ENCODE results near the gene DTNA. TPM values are rescaled to one million over a fixed set of nuclear protein-coding genes. Genes with fewer than 3 reads are reported as not detected.
"Not testable (repeated sequence)": the region's sequence is repeated elsewhere in the genome, so short reads cannot be mapped to it uniquely, and the experiment has no call there.

The DTNA gene
- total and polyA plus RNA-seq, 5 donors from 2014 or later = not detected

GRCh38 chr18:34707670-34708069 lies 2.4 kb upstream of the DTNA start:
- Mint-ChIP-seq H3K27ac (no peak overlapping the region), H3K36me3 (no peaks in the 10 kb centered on the region), H3K4me3 (no peak overlapping the region), H3K27me3 (no peaks in the 10 kb centered on the region), H3K9me3 (peaks cover 0 to 1% (median 0%) of the 10 kb centered on the region in 7 donors), H3K4me1 (no peaks in the 10 kb centered on the region)
- H3K27ac ChIP-seq (ENCODE audit: insufficient read depth, low read length, poor library complexity, severe bottlenecking) = no peak overlapping the region
- ATAC-seq (ENCODE audit: low read depth in 2 of 2) (no peak), DNase-seq (no peak)
- no peaks in the 10 kb centered on the region for H3K4me1 ChIP-seq (ENCODE audit: control insufficient read depth, insufficient read depth, low read length, poor library complexity, severe bottlenecking)
- no peaks in the 10 kb centered on the region for H3K27me3 ChIP-seq (ENCODE audit: control insufficient read depth, insufficient read depth, low read length)
- H3K4me3 ChIP-seq (ENCODE audit: low read depth, low read length) = no peak overlapping the region
- no peaks in the 10 kb centered on the region for H3K36me3 ChIP-seq (ENCODE audit: control insufficient read depth, insufficient read depth, low read length)
- no peaks in the 10 kb centered on the region for H3K9me3 ChIP-seq (ENCODE audit: control insufficient read depth in 2 of 2, low read length in 2 of 2)

- Histone ChIP-seq H3K4me3 (ENCODE audit: low read depth, low read length) (no peak overlapping the region), H3K9me3 (ENCODE audit: control insufficient read depth in 2 of 2, low read length in 2 of 2) (no peaks in the 10 kb centered on the region), H3K4me1 (ENCODE audit: control insufficient read depth, insufficient read depth, low read length, poor library complexity, severe bottlenecking) (no peaks in the 10 kb centered on the region), H3K36me3 (ENCODE audit: control insufficient read depth, insufficient read depth, low read length) (no peaks in the 10 kb centered on the region), H3K27ac (ENCODE audit: insufficient read depth, low read length, poor library complexity, severe bottlenecking) (no peak overlapping the region), H3K27me3 (ENCODE audit: control insufficient read depth, insufficient read depth, low read length) (no peaks in the 10 kb centered on the region)
- H3K4me1 Mint-ChIP-seq = no peaks in the 10 kb centered on the region
- no peak overlapping the region for H3K4me3 Mint-ChIP-seq
- peaks cover 0 to 3% (median 0%) of the 10 kb centered on the region in 7 donors for H3K9me3 Mint-ChIP-seq
- no peaks in the 10 kb centered on the region for H3K36me3 Mint-ChIP-seq
- no peak for DNase-seq
- H3K27ac Mint-ChIP-seq = no peak overlapping the region
- H3K27me3 Mint-ChIP-seq = no peaks in the 10 kb centered on the region
- ATAC-seq (ENCODE audit: low read depth in 2 of 2) = no peak
Observed at GRCh38 chr18:34709104-34709503, 994 bp upstream of the DTNA start.

- H3K4me1 ChIP-seq (ENCODE audit: control insufficient read depth, insufficient read depth, low read length, poor library complexity, severe bottlenecking) = no peaks in the 10 kb centered on the region
- no peak for DNase-seq
- H3K27me3 ChIP-seq (ENCODE audit: control insufficient read depth, insufficient read depth, low read length) = no peaks in the 10 kb centered on the region
- H3K9me3 Mint-ChIP-seq = peaks cover 0 to 3% (median 0%) of the 10 kb centered on the region in 7 donors
- H3K36me3 Mint-ChIP-seq = no peaks in the 10 kb centered on the region
- no peak for ATAC-seq (ENCODE audit: low read depth in 2 of 2)
- no peak overlapping the region for H3K27ac Mint-ChIP-seq
- H3K9me3 ChIP-seq (ENCODE audit: control insufficient read depth in 2 of 2, low read length in 2 of 2) = no peaks in the 10 kb centered on the region
- H3K4me1 Mint-ChIP-seq = no peaks in the 10 kb centered on the region
- H3K36me3 ChIP-seq (ENCODE audit: control insufficient read depth, insufficient read depth, low read length) = no peaks in the 10 kb centered on the region
- H3K4me3 Mint-ChIP-seq = no peak overlapping the region
- H3K4me3 ChIP-seq (ENCODE audit: low read depth, low read length) = no peak overlapping the region
- H3K27me3 Mint-ChIP-seq = no peaks in the 10 kb centered on the region
- no peak overlapping the region for H3K27ac ChIP-seq (ENCODE audit: insufficient read depth, low read length, poor library complexity, severe bottlenecking)
Observed at GRCh38 chr18:34710458-34710914, 388 bp downstream of the DTNA start.

- Histone ChIP-seq H3K36me3 (ENCODE audit: control insufficient read depth, insufficient read depth, low read length) (no peaks in the 10 kb centered on the region), H3K4me1 (ENCODE audit: control insufficient read depth, insufficient read depth, low read length, poor library complexity, severe bottlenecking) (no peaks in the 10 kb centered on the region), H3K27me3 (ENCODE audit: control insufficient read depth, insufficient read depth, low read length) (no peaks in the 10 kb centered on the region), H3K9me3 (ENCODE audit: control insufficient read depth in 2 of 2, low read length in 2 of 2) (no peaks in the 10 kb centered on the region), H3K4me3 (ENCODE audit: low read depth, low read length) (no peak overlapping the region), H3K27ac (ENCODE audit: insufficient read depth, low read length, poor library complexity, severe bottlenecking) (no peak overlapping the region)
- no peak overlapping the region for H3K4me3 Mint-ChIP-seq
- H3K9me3 Mint-ChIP-seq = peaks cover 0 to 3% (median 0%) of the 10 kb centered on the region in 7 donors
- ATAC-seq (ENCODE audit: low read depth in 2 of 2) (no peak), DNase-seq (no peak)
- no peaks in the 10 kb centered on the region for H3K36me3 Mint-ChIP-seq
- no peaks in the 10 kb centered on the region for H3K27me3 Mint-ChIP-seq
- H3K4me1 Mint-ChIP-seq = no peaks in the 10 kb centered on the region
- H3K27ac Mint-ChIP-seq = no peak overlapping the region
Observed at GRCh38 chr18:34710934-34711333, 836 bp downstream of the DTNA start.

GRCh38 chr18:34716111-34716510 lies 6.0 kb downstream of the DTNA start:
- not testable (repeated sequence) for H3K9me3 Mint-ChIP-seq; DNase-seq; H3K4me3 Mint-ChIP-seq; H3K4me1 ChIP-seq (ENCODE audit: control insufficient read depth, insufficient read depth, low read length, poor library complexity, severe bottlenecking); H3K9me3 ChIP-seq (ENCODE audit: control insufficient read depth in 2 of 2, low read length in 2 of 2); ATAC-seq (ENCODE audit: low read depth in 2 of 2); H3K27ac ChIP-seq (ENCODE audit: insufficient read depth, low read length, poor library complexity, severe bottlenecking); H3K27me3 ChIP-seq (ENCODE audit: control insufficient read depth, insufficient read depth, low read length); H3K36me3 ChIP-seq (ENCODE audit: control insufficient read depth, insufficient read depth, low read length); H3K36me3 Mint-ChIP-seq; H3K4me1 Mint-ChIP-seq; H3K4me3 ChIP-seq (ENCODE audit: low read depth, low read length); H3K27ac Mint-ChIP-seq; H3K27me3 Mint-ChIP-seq

GRCh38 chr18:34718610-34719009 lies 8.5 kb downstream of the DTNA start:
- Histone ChIP-seq H3K4me3 (ENCODE audit: low read depth, low read length) (no peak overlapping the region), H3K9me3 (ENCODE audit: control insufficient read depth in 2 of 2, low read length in 2 of 2) (no peaks in the 10 kb centered on the region), H3K27me3 (ENCODE audit: control insufficient read depth, insufficient read depth, low read length) (no peaks in the 10 kb centered on the region), H3K4me1 (ENCODE audit: control insufficient read depth, insufficient read depth, low read length, poor library complexity, severe bottlenecking) (no peaks in the 10 kb centered on the region), H3K36me3 (ENCODE audit: control insufficient read depth, insufficient read depth, low read length) (no peaks in the 10 kb centered on the region), H3K27ac (ENCODE audit: insufficient read depth, low read length, poor library complexity, severe bottlenecking) (no peak overlapping the region)
- no peaks in the 10 kb centered on the region for H3K4me1 Mint-ChIP-seq
- H3K27me3 Mint-ChIP-seq = no peaks in the 10 kb centered on the region
- H3K4me3 Mint-ChIP-seq = no peak overlapping the region
- no peaks in the 10 kb centered on the region for H3K36me3 Mint-ChIP-seq
- ATAC-seq (ENCODE audit: low read depth in 2 of 2) (no peak), DNase-seq (no peak)
- no peak overlapping the region for H3K27ac Mint-ChIP-seq
- peaks cover 0 to 2% (median 0%) of the 10 kb centered on the region in 7 donors for H3K9me3 Mint-ChIP-seq

- no peak overlapping the region for H3K27ac ChIP-seq (ENCODE audit: insufficient read depth, low read length, poor library complexity, severe bottlenecking)
- no peak overlapping the region for H3K4me3 Mint-ChIP-seq
- H3K27me3 Mint-ChIP-seq = no peaks in the 10 kb centered on the region
- no peak overlapping the region for H3K27ac Mint-ChIP-seq
- no peaks in the 10 kb centered on the region for H3K27me3 ChIP-seq (ENCODE audit: control insufficient read depth, insufficient read depth, low read length)
- no peak for DNase-seq
- no peaks in the 10 kb centered on the region for H3K4me1 ChIP-seq (ENCODE audit: control insufficient read depth, insufficient read depth, low read length, poor library complexity, severe bottlenecking)
- no peaks in the 10 kb centered on the region for H3K36me3 ChIP-seq (ENCODE audit: control insufficient read depth, insufficient read depth, low read length)
- no peak overlapping the region for H3K4me3 ChIP-seq (ENCODE audit: low read depth, low read length)
- no peaks in the 10 kb centered on the region for H3K4me1 Mint-ChIP-seq
- H3K36me3 Mint-ChIP-seq = no peaks in the 10 kb centered on the region
- no peaks in the 10 kb centered on the region for H3K9me3 ChIP-seq (ENCODE audit: control insufficient read depth in 2 of 2, low read length in 2 of 2)
- H3K9me3 Mint-ChIP-seq = peaks cover 0 to 7% (median 0%) of the 10 kb centered on the region in 7 donors
- ATAC-seq (ENCODE audit: low read depth in 2 of 2) = no peak
Observed at GRCh38 chr18:34720220-34720619, 10.1 kb downstream of the DTNA start.

GRCh38 chr18:34723143-34723542 lies 13.0 kb downstream of the DTNA start:
- no peaks in the 10 kb centered on the region for H3K36me3 Mint-ChIP-seq
- H3K4me3 Mint-ChIP-seq = no peak overlapping the region
- no peaks in the 10 kb centered on the region for H3K4me1 Mint-ChIP-seq
- H3K27me3 Mint-ChIP-seq = no peaks in the 10 kb centered on the region
- no peaks in the 10 kb centered on the region for H3K27me3 ChIP-seq (ENCODE audit: control insufficient read depth, insufficient read depth, low read length)
- no peaks in the 10 kb centered on the region for H3K9me3 ChIP-seq (ENCODE audit: control insufficient read depth in 2 of 2, low read length in 2 of 2)
- H3K36me3 ChIP-seq (ENCODE audit: control insufficient read depth, insufficient read depth, low read length) = no peaks in the 10 kb centered on the region
- DNase-seq (no peak), ATAC-seq (ENCODE audit: low read depth in 2 of 2) (no peak)
- H3K4me1 ChIP-seq (ENCODE audit: control insufficient read depth, insufficient read depth, low read length, poor library complexity, severe bottlenecking) = no peaks in the 10 kb centered on the region
- no peak overlapping the region for H3K27ac ChIP-seq (ENCODE audit: insufficient read depth, low read length, poor library complexity, severe bottlenecking)
- no peak overlapping the region for H3K4me3 ChIP-seq (ENCODE audit: low read depth, low read length)
- peaks cover 0 to 10% (median 0%) of the 10 kb centered on the region in 7 donors for H3K9me3 Mint-ChIP-seq
- no peak overlapping the region for H3K27ac Mint-ChIP-seq
